IPS-18a (cell line): Measurements from ENCODE around the gene MARCHF7.
A peak's percentile ranks its signal among the peaks of the same experiment; 100 is the strongest.
"Not testable (repeated sequence)": the region's sequence is repeated elsewhere in the genome, so short reads cannot be mapped to it uniquely, and the experiment has no call there.

Experiments
- H3K27ac ChIP-seq: one replicate; pipeline ENCODE4 v1.5.1; 2013; ENCODE audit warnings: low read length
- H3K27me3 ChIP-seq: one replicate; pipeline ENCODE4 v1.6.1; 2013; ENCODE audit warnings: mild to moderate bottlenecking, low read length; ENCODE audit not compliant: control insufficient read depth, insufficient read depth
- H3K36me3 ChIP-seq: one replicate; pipeline ENCODE4 v1.6.1; 2013; ENCODE audit warnings: low read depth, low read length; ENCODE audit not compliant: control insufficient read depth
- H3K4me1 ChIP-seq: one replicate; pipeline ENCODE4 v1.6.1; 2013; ENCODE audit warnings: low read depth, low read length; ENCODE audit not compliant: control insufficient read depth
- H3K4me3 ChIP-seq: one replicate; pipeline ENCODE4 v1.5.1; 2013; ENCODE audit warnings: low read length
- H3K9ac ChIP-seq: one replicate; pipeline ENCODE4 v1.6.1; 2013; ENCODE audit warnings: mild to moderate bottlenecking, low read length, moderate library complexity
- H3K9me3 ChIP-seq: one replicate; pipeline ENCODE4 v1.6.1; 2013; ENCODE audit warnings: low read depth, low read length; ENCODE audit not compliant: control insufficient read depth

The MARCHF7 gene

GRCh38 chr2:159708066-159708760, 4.1 kb upstream of the MARCHF7 start:
- H3K36me3 ChIP-seq: no peaks in the 10 kb centered on the region
- H3K4me1 ChIP-seq: no peaks in the 10 kb centered on the region
- H3K9ac ChIP-seq: no peak overlapping the region
- no peaks in the 10 kb centered on the region for H3K9me3 ChIP-seq
- no peak overlapping the region for H3K4me3 ChIP-seq
- no peak overlapping the region for H3K27ac ChIP-seq
- no peaks in the 10 kb centered on the region for H3K27me3 ChIP-seq

GRCh38 chr2:159710601-159711180, 1.6 kb upstream of the MARCHF7 start:
- H3K36me3 ChIP-seq: peaks cover 6% of the 10 kb centered on the region
- H3K9ac ChIP-seq: no peak overlapping the region
- H3K27ac ChIP-seq: no peak overlapping the region
- H3K9me3 ChIP-seq: no peaks in the 10 kb centered on the region
- H3K4me1 ChIP-seq: peaks cover 10% of the 10 kb centered on the region
- H3K27me3 ChIP-seq: no peaks in the 10 kb centered on the region
- no peak overlapping the region for H3K4me3 ChIP-seq

- Histone ChIP-seq H3K27me3 (no peaks in the 10 kb centered on the region), H3K36me3 (peaks cover 15% of the 10 kb centered on the region), H3K4me3 (peak overlapping the region; percentile 75), H3K9me3 (no peaks in the 10 kb centered on the region), H3K27ac (peak overlapping the region; percentile 47), H3K9ac (peak overlapping the region; percentile 99), H3K4me1 (peaks cover 10% of the 10 kb centered on the region)
Observed at GRCh38 chr2:159711562-159712142, 654 bp upstream of the MARCHF7 start.

- Histone ChIP-seq H3K9me3 (no peaks in the 10 kb centered on the region), H3K4me1 (peaks cover 16% of the 10 kb centered on the region), H3K36me3 (peaks cover 28% of the 10 kb centered on the region)
Observed at GRCh38 chr2:159712929-159713420, 669 bp downstream of the MARCHF7 start.

GRCh38 chr2:159713631-159714246, 1.4 kb downstream of the MARCHF7 start:
- peaks cover 30% of the 10 kb centered on the region for H3K36me3 ChIP-seq
- H3K9me3 ChIP-seq: no peaks in the 10 kb centered on the region
- peak overlapping the region; percentile 12 for H3K27ac ChIP-seq
- peak overlapping the region; percentile 75 for H3K4me3 ChIP-seq
- H3K9ac ChIP-seq: peak overlapping the region; percentile 99
- no peaks in the 10 kb centered on the region for H3K27me3 ChIP-seq
- H3K4me1 ChIP-seq: peaks cover 16% of the 10 kb centered on the region

More at GRCh38 chr2:159712929-159713420, 669 bp downstream of the MARCHF7 start:
- H3K27ac ChIP-seq: peak overlapping the region; percentile 99
- H3K4me3 ChIP-seq: peak overlapping the region; percentile 75
- H3K27me3 ChIP-seq: no peaks in the 10 kb centered on the region
- H3K9ac ChIP-seq: peak overlapping the region; percentile 99

- Histone ChIP-seq H3K9me3 (no peaks in the 10 kb centered on the region), H3K27me3 (no peaks in the 10 kb centered on the region), H3K4me1 (peaks cover 16% of the 10 kb centered on the region), H3K9ac (peak overlapping the region; percentile 99), H3K27ac (no peak overlapping the region), H3K4me3 (peak overlapping the region; percentile 75), H3K36me3 (peaks cover 35% of the 10 kb centered on the region)
Observed at GRCh38 chr2:159714247-159714930, 2.1 kb downstream of the MARCHF7 start.

GRCh38 chr2:159715451-159715850, 3.1 kb downstream of the MARCHF7 start:
- Histone ChIP-seq H3K4me3 (no peak overlapping the region), H3K27ac (no peak overlapping the region), H3K9me3 (no peaks in the 10 kb centered on the region), H3K36me3 (peaks cover 39% of the 10 kb centered on the region), H3K27me3 (no peaks in the 10 kb centered on the region), H3K4me1 (peaks cover 16% of the 10 kb centered on the region), H3K9ac (no peak overlapping the region)

- not testable (repeated sequence) for H3K4me3 ChIP-seq, H3K27me3 ChIP-seq, H3K27ac ChIP-seq, H3K9ac ChIP-seq, H3K9me3 ChIP-seq
- peaks cover 16% of the 10 kb centered on the region for H3K4me1 ChIP-seq
- H3K36me3 ChIP-seq: peaks cover 39% of the 10 kb centered on the region
Observed at GRCh38 chr2:159716409-159716808, 4.1 kb downstream of the MARCHF7 start.

- H3K9ac ChIP-seq: no peak overlapping the region
- no peaks in the 10 kb centered on the region for H3K9me3 ChIP-seq
- peaks cover 16% of the 10 kb centered on the region for H3K4me1 ChIP-seq
- no peaks in the 10 kb centered on the region for H3K27me3 ChIP-seq
- H3K4me3 ChIP-seq: no peak overlapping the region
- no peak overlapping the region for H3K27ac ChIP-seq
- peaks cover 39% of the 10 kb centered on the region for H3K36me3 ChIP-seq
Observed at GRCh38 chr2:159716857-159717256, 4.6 kb downstream of the MARCHF7 start.

- H3K9ac ChIP-seq: no peak overlapping the region
- no peak overlapping the region for H3K4me3 ChIP-seq
- H3K27ac ChIP-seq: no peak overlapping the region
- H3K4me1 ChIP-seq: peaks cover 6% of the 10 kb centered on the region
- no peaks in the 10 kb centered on the region for H3K9me3 ChIP-seq
- H3K27me3 ChIP-seq: no peaks in the 10 kb centered on the region
- peaks cover 36% of the 10 kb centered on the region for H3K36me3 ChIP-seq
Observed at GRCh38 chr2:159720676-159721075, 8.4 kb downstream of the MARCHF7 start.

GRCh38 chr2:159722580-159722979, 10.3 kb downstream of the MARCHF7 start:
- no peaks in the 10 kb centered on the region for H3K27me3 ChIP-seq
- no peaks in the 10 kb centered on the region for H3K4me1 ChIP-seq
- no peaks in the 10 kb centered on the region for H3K9me3 ChIP-seq
- H3K36me3 ChIP-seq: peaks cover 21% of the 10 kb centered on the region
- H3K4me3 ChIP-seq: no peak overlapping the region
- H3K27ac ChIP-seq: no peak overlapping the region
- H3K9ac ChIP-seq: no peak overlapping the region
